Immature natural killer cell (primary cell): ENCODE results near the gene SOCS3. TPM values are rescaled to one million over a fixed set of nuclear protein-coding genes. Genes with fewer than 3 reads are reported as not detected.

ENCODE experiments used
- DNase-seq, 3 donors: peaks; one replicate each; pipeline ENCODE4 v3.0.0; 2022; ENCODE audit warnings: mixed read lengths in 1 of 3
- H3K27ac Mint-ChIP-seq, 6 donors: one replicate each; pipeline ENCODE4 v1.8.0; 2020; ENCODE audit warnings: mixed read lengths in 6 of 6, mild to moderate bottlenecking in 5 of 6, inconsistent platforms in 4 of 6, moderate library complexity in 3 of 6
- H3K27me3 Mint-ChIP-seq, 3 donors: one replicate each; pipeline ENCODE4 v1.8.0; 2020 to 2021; ENCODE audit warnings: low read depth in 3 of 3, mild to moderate bottlenecking in 3 of 3, mixed read lengths in 3 of 3, moderate library complexity in 3 of 3, inconsistent platforms in 1 of 3
- H3K36me3 Mint-ChIP-seq, 3 donors: one replicate each; pipeline ENCODE4 v1.8.0; 2020; ENCODE audit warnings: mixed read lengths in 3 of 3, inconsistent platforms in 2 of 3, mild to moderate bottlenecking in 2 of 3
- H3K4me1 Mint-ChIP-seq, 2 donors: one replicate each; pipeline ENCODE4 v1.8.0; 2020; ENCODE audit warnings: inconsistent platforms in 2 of 2, mild to moderate bottlenecking in 2 of 2, mixed read lengths in 2 of 2, moderate library complexity in 1 of 2
- H3K4me3 Mint-ChIP-seq, 5 donors: one replicate each; pipeline ENCODE4 v1.8.0; 2020; ENCODE audit warnings: mild to moderate bottlenecking in 5 of 5, mixed read lengths in 5 of 5, inconsistent platforms in 3 of 5, moderate library complexity in 3 of 5
- H3K9me3 Mint-ChIP-seq, 6 donors: one replicate each; pipeline ENCODE4 v1.8.0; 2020; ENCODE audit warnings: mild to moderate bottlenecking in 6 of 6, mixed read lengths in 6 of 6, inconsistent platforms in 4 of 6, moderate library complexity in 3 of 6
- polyA plus RNA-seq, 3 donors: library from polyadenylated mRNA; unstranded; fragments of 300-500 nt; fragmentation: Illumina TruSeq; gene quantifications; one replicate each; pipeline ENCODE4 v1.2.3, GENCODE V29; 2021

SOCS3 gene
- polyA plus RNA-seq, result 10 to 100 TPM in 2 of 3 donors, 1 to 10 TPM in 1; 9.0 to 15.4 (median 10.6) TPM

GRCh38 chr17:78359997-78360370 lies at the start of gene SOCS3:
TSS of gene SOCS3 (minus strand) at chr17:78360077. CDS start at chr17:78359095, 982 bp downstream.
- peak; percentile 86 to 90 (median 87) for DNase-seq
- Mint-ChIP-seq H3K27ac (peak within 1 kb of the TSS in 4 of 6 donors; percentile 76 to 88 (median 80)), H3K36me3 (no peaks in the 10 kb centered on the region), H3K9me3 (no peaks in the 10 kb centered on the region), H3K27me3 (peaks cover 5 to 12% (median 11%) of the 10 kb centered on the region in 3 donors), H3K4me3 (peak within 1 kb of the TSS; percentile 82 to 90 (median 84)), H3K4me1 (peaks cover 36 to 38% of the 10 kb centered on the region in 2 donors)

GRCh38 chr17:78409191-78409928 lies 49.5 kb upstream of the SOCS3 start:
- no peak for DNase-seq
- no peaks in the 10 kb centered on the region for H3K36me3 Mint-ChIP-seq
- H3K4me1 Mint-ChIP-seq, result peaks cover 52 to 54% of the 10 kb centered on the region in 2 donors
- H3K9me3 Mint-ChIP-seq, result no peaks in the 10 kb centered on the region
- peak overlapping the region in 4 of 6 donors; percentile 2 to 67 (median 22) for H3K27ac Mint-ChIP-seq
- H3K4me3 Mint-ChIP-seq, result peak overlapping the region in 2 of 5 donors; percentile 2 to 43
- peaks cover 0 to 1% (median 0%) of the 10 kb centered on the region in 3 donors for H3K27me3 Mint-ChIP-seq

GRCh38 chr17:78408476-78409050 lies 48.7 kb upstream of the SOCS3 start:
- peaks cover 44 to 46% of the 10 kb centered on the region in 2 donors for H3K4me1 Mint-ChIP-seq
- no peaks in the 10 kb centered on the region for H3K9me3 Mint-ChIP-seq
- H3K27ac Mint-ChIP-seq, result peak overlapping the region in 5 of 6 donors; percentile 2 to 58 (median 46)
- H3K36me3 Mint-ChIP-seq, result peaks cover 0 to under 1% (median 0%) of the 10 kb centered on the region in 3 donors
- peaks cover 0 to 1% (median 0%) of the 10 kb centered on the region in 3 donors for H3K27me3 Mint-ChIP-seq
- DNase-seq, result no peak
- H3K4me3 Mint-ChIP-seq, result peak overlapping the region in 1 of 5 donors; percentile 2

GRCh38 chr17:78407387-78408000 lies 47.6 kb upstream of the SOCS3 start:
- peak overlapping the region in 4 of 6 donors; percentile 3 to 64 (median 48) for H3K27ac Mint-ChIP-seq
- peaks cover 0 to 1% (median 0%) of the 10 kb centered on the region in 3 donors for H3K27me3 Mint-ChIP-seq
- H3K9me3 Mint-ChIP-seq, result peaks cover 0 to 1% (median 0%) of the 10 kb centered on the region in 6 donors
- H3K36me3 Mint-ChIP-seq, result peaks cover 0 to 10% (median 8%) of the 10 kb centered on the region in 3 donors
- peaks cover 34 to 35% of the 10 kb centered on the region in 2 donors for H3K4me1 Mint-ChIP-seq
- no peak overlapping the region for H3K4me3 Mint-ChIP-seq
- DNase-seq, result no peak

GRCh38 chr17:78406920-78407319 lies 47.0 kb upstream of the SOCS3 start:
- Mint-ChIP-seq H3K4me3 (no peak overlapping the region), H3K9me3 (peaks cover 0 to 1% (median 0%) of the 10 kb centered on the region in 6 donors), H3K27ac (no peak overlapping the region), H3K36me3 (peaks cover 0 to 14% (median 12%) of the 10 kb centered on the region in 3 donors), H3K27me3 (peaks cover 0 to 1% (median 0%) of the 10 kb centered on the region in 3 donors), H3K4me1 (peaks cover 28 to 30% of the 10 kb centered on the region in 2 donors)
- DNase-seq, result no peak

GRCh38 chr17:78406396-78406795 lies 46.5 kb upstream of the SOCS3 start:
- Mint-ChIP-seq H3K4me3 (no peak overlapping the region), H3K9me3 (peaks cover 0 to 1% (median 0%) of the 10 kb centered on the region in 6 donors), H3K36me3 (peaks cover 3 to 16% (median 14%) of the 10 kb centered on the region in 3 donors), H3K27me3 (peaks cover 0 to under 1% (median 0%) of the 10 kb centered on the region in 3 donors), H3K27ac (no peak overlapping the region), H3K4me1 (peaks cover 28 to 29% of the 10 kb centered on the region in 2 donors)
- DNase-seq, result no peak

- Mint-ChIP-seq H3K4me1 (peaks cover 13 to 21% of the 10 kb centered on the region in 2 donors), H3K4me3 (no peak overlapping the region), H3K9me3 (peaks cover 0 to 1% (median 0%) of the 10 kb centered on the region in 6 donors), H3K27ac (no peak overlapping the region), H3K27me3 (no peaks in the 10 kb centered on the region), H3K36me3 (peaks cover 9 to 25% (median 14%) of the 10 kb centered on the region in 3 donors)
- DNase-seq, result no peak
These were observed 43.9 kb upstream of the SOCS3 start for GRCh38 chr17:78403822-78404221.

- DNase-seq, result no peak
- H3K9me3 Mint-ChIP-seq, result peaks cover 0 to 1% (median 0%) of the 10 kb centered on the region in 6 donors
- no peak overlapping the region for H3K4me3 Mint-ChIP-seq
- H3K27me3 Mint-ChIP-seq, result no peaks in the 10 kb centered on the region
- H3K27ac Mint-ChIP-seq, result no peak overlapping the region
- peaks cover 9 to 32% (median 14%) of the 10 kb centered on the region in 3 donors for H3K36me3 Mint-ChIP-seq
- peaks cover 2% of the 10 kb centered on the region in 2 donors for H3K4me1 Mint-ChIP-seq
These were observed 42.0 kb upstream of the SOCS3 start for GRCh38 chr17:78401891-78402290.

- no peak overlapping the region for H3K4me3 Mint-ChIP-seq
- H3K4me1 Mint-ChIP-seq, result peaks cover 2 to 3% of the 10 kb centered on the region in 2 donors
- DNase-seq, result no peak
- no peak overlapping the region for H3K27ac Mint-ChIP-seq
- H3K27me3 Mint-ChIP-seq, result no peaks in the 10 kb centered on the region
- H3K9me3 Mint-ChIP-seq, result peaks cover 0 to 1% (median 0%) of the 10 kb centered on the region in 6 donors
- peaks cover 9 to 38% (median 14%) of the 10 kb centered on the region in 3 donors for H3K36me3 Mint-ChIP-seq
These were observed 41.4 kb upstream of the SOCS3 start for GRCh38 chr17:78401246-78401645.

- H3K9me3 Mint-ChIP-seq, result peaks cover 0 to 1% (median 0%) of the 10 kb centered on the region in 6 donors
- H3K4me3 Mint-ChIP-seq, result no peak overlapping the region
- H3K27ac Mint-ChIP-seq, result peak overlapping the region in 1 of 6 donors; percentile 46
- H3K36me3 Mint-ChIP-seq, result peaks cover 13 to 41% (median 14%) of the 10 kb centered on the region in 3 donors
- H3K4me1 Mint-ChIP-seq, result peaks cover 2 to 7% of the 10 kb centered on the region in 2 donors
- no peaks in the 10 kb centered on the region for H3K27me3 Mint-ChIP-seq
- DNase-seq, result no peak
These were observed 40.8 kb upstream of the SOCS3 start for GRCh38 chr17:78400581-78401240.

GRCh38 chr17:78399693-78400144 lies 39.8 kb upstream of the SOCS3 start:
- H3K4me1 Mint-ChIP-seq, result peaks cover 2 to 13% of the 10 kb centered on the region in 2 donors
- no peak overlapping the region for H3K27ac Mint-ChIP-seq
- peaks cover 0 to 1% (median 0%) of the 10 kb centered on the region in 6 donors for H3K9me3 Mint-ChIP-seq
- H3K4me3 Mint-ChIP-seq, result no peak overlapping the region
- H3K36me3 Mint-ChIP-seq, result peaks cover 13 to 41% (median 19%) of the 10 kb centered on the region in 3 donors
- DNase-seq, result no peak
- H3K27me3 Mint-ChIP-seq, result no peaks in the 10 kb centered on the region

GRCh38 chr17:78399028-78399692 lies 39.3 kb upstream of the SOCS3 start:
- peaks cover 15 to 41% (median 19%) of the 10 kb centered on the region in 3 donors for H3K36me3 Mint-ChIP-seq
- peaks cover 2 to 13% of the 10 kb centered on the region in 2 donors for H3K4me1 Mint-ChIP-seq
- H3K9me3 Mint-ChIP-seq, result peaks cover 0 to 1% (median 0%) of the 10 kb centered on the region in 6 donors
- H3K27me3 Mint-ChIP-seq, result no peaks in the 10 kb centered on the region
- no peak overlapping the region for H3K27ac Mint-ChIP-seq
- no peak overlapping the region for H3K4me3 Mint-ChIP-seq
- DNase-seq, result no peak
